ENCODE measurements around the gene KCNC3.

Gene KCNC3

DNA sequence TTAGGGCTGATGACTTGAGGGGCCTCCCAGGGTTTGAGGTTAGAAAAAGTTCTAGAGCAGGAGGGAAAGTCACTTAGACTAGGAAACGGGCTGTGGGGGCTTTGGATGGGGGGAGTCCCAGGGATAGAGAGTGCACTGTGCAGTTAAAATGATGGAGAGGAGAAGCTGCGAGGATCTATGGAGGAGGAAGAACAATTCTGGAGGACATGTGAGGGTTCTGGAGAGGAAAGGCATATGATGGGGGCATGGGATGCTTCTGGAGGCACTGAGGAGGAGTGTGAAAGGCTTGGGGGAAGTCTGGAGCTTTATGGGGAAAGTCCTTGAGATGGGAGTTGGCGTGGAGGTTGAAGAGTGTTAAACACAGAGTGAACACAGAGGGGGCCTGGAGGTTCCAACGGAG lies 2.2 kb downstream of the KCNC3 start:
- no peak for DNase-seq (ENCODE audit: low read depth in 2 of 2)

DNA sequence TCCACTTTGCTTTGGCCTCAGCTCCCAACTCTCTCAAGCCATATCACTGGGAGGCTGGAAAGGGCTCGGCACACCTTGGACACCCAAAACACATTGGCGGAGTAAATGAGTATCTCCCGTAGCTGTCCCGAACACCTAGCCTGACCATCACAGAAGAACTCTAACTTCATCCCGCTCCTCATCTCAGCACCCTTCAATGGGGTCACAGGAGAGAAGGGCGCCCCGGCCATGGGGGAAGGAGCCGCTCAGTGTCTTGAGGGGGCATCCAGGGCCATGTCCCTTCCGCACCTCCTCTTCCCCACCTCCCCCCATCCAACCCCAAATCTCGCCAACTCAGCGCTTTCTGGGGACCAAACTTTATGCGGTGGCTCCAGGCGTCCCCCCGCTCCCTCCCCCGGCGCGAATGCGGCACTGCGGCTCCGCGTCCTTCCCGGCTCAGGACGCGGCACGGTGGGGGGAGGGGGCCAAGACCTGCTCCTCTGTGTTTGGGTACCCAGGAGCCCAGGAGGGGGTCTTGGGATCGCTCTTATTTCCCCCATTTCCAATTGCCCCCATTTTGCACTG lies 3.0 kb downstream of the KCNC3 start:
- no peak for DNase-seq (ENCODE audit: low read depth in 2 of 2)

- no peak for DNase-seq (ENCODE audit: low read depth in 2 of 2)
Observed at GRCh38 chr19:50325310-50326100, 3.7 kb downstream of the KCNC3 start.

- no peak for DNase-seq (ENCODE audit: low read depth in 2 of 2)
Observed at GRCh38 chr19:50324331-50324730, 4.8 kb downstream of the KCNC3 start.

DNA sequence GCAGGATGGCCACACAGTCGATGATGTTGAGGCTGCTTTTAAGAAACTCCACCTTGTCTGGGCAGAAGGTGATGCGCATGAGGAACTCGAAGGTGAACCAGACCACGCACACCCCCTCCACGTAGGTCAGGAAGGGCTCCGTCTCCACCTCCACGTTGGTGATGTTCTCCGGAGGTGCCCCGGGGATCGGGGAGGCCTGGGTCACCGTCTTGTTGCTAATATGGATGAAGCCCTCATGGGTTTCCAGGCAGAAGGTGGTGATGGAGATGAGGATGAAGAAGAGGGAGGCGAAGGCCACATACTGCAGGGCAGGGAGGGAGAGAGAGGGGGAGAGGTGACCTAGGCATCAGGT lies 5.4 kb downstream of the KCNC3 start:
- DNase-seq (ENCODE audit: low read depth in 2 of 2): no peak

GRCh38 chr19:50322931-50323781 lies 6.0 kb downstream of the KCNC3 start:
- DNase-seq (ENCODE audit: low read depth in 2 of 2): no peak

- no peak for DNase-seq (ENCODE audit: low read depth in 2 of 2)
Observed at GRCh38 chr19:50322234-50322633, 6.9 kb downstream of the KCNC3 start.

- no peak for DNase-seq (ENCODE audit: low read depth in 2 of 2)
Observed at GRCh38 chr19:50321831-50322230, 7.3 kb downstream of the KCNC3 start.

DNA sequence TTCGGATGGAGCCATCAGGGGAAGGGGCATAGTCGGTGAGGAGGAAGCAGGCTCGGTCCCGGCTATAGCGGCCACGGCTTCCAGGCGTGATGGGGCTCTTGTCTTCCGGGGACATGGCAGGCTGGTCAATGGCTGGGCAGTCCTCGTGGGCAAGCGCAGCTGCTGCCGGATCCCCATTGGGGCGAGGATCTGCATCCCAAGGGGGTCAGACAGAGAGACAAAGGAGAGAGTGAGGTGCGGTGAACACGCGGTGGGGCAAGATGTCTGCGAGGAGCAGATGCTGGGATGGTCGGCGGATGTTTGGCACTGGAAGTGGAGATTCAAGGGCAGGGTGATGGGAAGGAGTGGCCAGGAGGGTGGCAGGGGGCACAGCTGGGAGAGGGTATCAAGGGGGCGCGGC lies 8.6 kb downstream of the KCNC3 start:
- DNase-seq (ENCODE audit: low read depth in 2 of 2): no peak

- DNase-seq (ENCODE audit: low read depth in 2 of 2): no peak
Observed at GRCh38 chr19:50320051-50320450, 9.1 kb downstream of the KCNC3 start.

- DNase-seq (ENCODE audit: low read depth in 2 of 2): no peak
Observed at GRCh38 chr19:50319156-50319555, 10.0 kb downstream of the KCNC3 start.

GRCh38 chr19:50318438-50318837 lies 10.7 kb downstream of the KCNC3 start:
- no peak for DNase-seq (ENCODE audit: low read depth in 2 of 2)

DNA sequence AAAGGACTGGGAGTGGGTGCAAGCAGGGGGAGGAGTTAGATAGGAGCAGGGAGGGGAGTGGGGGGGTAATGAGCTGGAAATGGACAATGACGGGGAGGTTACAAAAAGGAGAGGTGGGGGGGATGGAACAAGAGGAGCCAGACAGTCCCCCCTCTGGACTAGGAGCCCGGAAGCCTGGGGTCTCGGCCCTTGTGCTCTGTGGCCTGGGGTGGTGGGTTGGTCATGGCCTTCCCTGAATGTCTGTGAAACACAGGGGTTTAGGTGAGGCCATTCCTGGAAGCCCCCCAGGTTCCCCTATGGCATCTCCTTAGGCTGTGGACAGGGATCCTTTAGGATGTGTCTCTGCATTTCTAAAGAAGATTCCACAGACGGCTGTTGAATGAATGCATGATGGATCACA lies 12.1 kb downstream of the KCNC3 start:
- no peak for DNase-seq (ENCODE audit: low read depth in 2 of 2)

- DNase-seq (ENCODE audit: low read depth in 2 of 2): no peak
Observed at GRCh38 chr19:50315773-50316448, 13.3 kb downstream of the KCNC3 start.

DNA sequence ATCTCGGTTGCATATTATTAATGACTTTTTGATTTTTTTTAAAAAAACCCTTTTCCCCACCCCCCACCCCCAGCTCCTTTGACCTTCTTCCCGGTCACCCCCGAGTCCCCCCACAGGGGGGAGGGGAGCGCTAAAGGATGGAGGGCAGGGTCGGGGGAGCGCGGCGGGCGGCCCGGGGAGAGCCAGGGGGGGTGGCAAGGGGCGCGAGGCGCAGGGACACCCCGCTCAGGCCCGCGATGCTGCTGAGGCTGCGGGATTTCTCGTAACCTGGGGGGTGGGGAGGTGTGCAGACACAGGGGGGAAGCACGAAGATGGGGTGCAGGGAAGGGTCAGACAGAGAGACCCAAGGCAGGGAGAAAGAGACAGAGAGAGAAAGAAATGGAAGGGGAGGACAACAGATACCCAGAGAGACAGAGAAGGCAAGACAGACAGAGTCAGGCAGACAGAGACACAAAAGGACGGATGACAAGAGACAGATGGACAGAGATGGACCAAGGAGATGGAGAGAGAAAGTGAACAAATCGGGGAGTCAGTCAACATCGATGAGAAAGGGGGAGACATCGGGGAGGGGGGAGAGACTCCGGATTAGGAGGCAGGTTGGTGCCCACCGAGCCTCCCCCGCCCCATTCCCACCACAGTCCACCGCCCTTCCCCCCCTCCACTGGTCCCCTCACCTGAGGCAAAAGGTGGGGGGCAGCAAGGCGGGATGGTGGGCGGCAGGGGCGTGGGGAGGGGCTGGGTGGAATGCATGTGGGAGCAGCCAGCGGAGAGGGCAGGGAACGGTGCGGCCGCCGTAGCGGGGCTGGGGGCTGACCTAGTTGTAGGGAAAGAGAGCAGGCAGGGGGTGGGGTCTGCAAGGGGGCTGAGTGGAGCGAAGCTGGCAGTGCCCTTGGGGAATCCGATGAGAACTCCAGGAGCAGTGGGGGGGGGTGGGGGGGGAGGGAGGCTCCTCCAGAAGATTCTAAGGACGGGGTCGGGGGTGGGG lies 14.2 kb downstream of the KCNC3 start:
- no peak for DNase-seq (ENCODE audit: low read depth in 2 of 2)

DNA sequence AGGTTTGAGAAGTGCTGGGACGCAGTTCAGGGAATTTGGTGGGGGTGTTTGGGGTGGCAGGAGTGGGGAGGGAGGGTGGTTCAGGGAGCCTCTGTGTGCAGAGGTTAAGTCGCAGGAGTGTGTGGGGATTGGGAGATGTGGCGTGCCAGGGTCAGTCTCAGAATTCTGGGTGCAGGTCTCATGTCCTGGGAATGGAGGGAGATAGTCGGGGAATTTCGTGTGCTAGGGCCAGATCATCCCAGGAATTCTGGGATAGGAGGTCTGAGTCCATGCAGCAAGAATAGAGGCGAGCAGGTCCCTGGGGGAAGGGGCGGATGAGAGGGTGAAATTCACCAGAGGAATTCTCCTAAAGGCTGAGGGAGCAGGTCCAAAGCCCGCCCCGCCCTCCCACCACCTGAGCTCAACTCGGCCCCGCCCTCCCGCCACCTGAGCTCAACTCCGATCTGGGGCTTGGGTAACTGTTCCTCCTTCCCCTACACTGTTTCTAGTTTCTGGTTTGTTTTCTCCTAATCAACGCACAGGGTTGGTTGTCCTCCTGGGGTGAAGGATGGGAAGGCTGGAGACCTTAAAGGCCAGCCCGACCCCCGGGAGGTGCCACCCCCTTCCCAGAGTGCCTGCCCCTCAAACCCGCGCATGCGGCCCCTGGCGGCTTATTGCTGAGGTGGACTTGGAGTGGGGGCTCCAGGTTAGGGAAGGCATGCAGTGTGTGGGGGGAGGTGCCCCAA lies 15.2 kb downstream of the KCNC3 start:
- no peak for DNase-seq (ENCODE audit: low read depth in 2 of 2)

DNA sequence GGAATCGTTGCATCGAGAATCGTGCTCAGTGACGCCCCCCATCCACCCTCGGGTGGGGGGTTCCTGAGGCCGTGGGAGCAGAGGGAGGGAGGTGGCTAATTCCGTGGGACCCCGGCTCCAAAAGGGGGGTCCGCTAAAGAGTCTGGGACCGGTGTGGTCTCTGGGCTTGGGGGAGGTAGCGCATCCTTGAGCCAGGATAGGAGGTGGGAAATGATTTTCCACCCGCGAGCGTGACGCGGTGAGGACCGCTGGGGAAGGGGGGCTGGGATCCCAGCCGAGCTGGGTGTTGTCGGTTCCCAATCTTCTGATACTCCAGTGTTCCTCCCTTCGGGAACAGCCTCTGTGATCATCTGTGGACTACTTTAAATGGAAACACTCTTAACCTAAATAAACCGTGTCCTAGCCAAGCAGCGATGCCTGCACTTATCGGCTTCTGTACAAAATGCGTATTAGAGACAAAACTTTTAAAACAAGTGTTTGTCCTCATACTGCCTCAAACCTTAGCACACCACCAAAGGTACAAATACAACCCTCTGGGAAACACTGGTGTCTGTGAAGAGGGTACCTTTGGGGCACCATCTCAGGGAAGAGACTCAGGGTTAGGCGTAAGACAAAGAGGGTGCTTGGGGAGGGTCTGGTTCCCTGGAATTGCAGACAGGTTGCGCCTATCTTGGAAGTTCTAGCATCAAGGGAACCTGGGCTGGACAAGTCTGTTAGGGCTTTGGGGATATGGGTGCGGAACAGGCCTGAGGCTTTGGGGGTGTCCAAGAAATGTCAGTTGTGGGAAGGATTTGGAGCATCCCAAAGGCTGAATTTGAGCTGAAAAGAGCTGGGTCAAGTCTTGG lies 16.0 kb downstream of the KCNC3 start:
- DNase-seq (ENCODE audit: low read depth in 2 of 2): no peak

DNA sequence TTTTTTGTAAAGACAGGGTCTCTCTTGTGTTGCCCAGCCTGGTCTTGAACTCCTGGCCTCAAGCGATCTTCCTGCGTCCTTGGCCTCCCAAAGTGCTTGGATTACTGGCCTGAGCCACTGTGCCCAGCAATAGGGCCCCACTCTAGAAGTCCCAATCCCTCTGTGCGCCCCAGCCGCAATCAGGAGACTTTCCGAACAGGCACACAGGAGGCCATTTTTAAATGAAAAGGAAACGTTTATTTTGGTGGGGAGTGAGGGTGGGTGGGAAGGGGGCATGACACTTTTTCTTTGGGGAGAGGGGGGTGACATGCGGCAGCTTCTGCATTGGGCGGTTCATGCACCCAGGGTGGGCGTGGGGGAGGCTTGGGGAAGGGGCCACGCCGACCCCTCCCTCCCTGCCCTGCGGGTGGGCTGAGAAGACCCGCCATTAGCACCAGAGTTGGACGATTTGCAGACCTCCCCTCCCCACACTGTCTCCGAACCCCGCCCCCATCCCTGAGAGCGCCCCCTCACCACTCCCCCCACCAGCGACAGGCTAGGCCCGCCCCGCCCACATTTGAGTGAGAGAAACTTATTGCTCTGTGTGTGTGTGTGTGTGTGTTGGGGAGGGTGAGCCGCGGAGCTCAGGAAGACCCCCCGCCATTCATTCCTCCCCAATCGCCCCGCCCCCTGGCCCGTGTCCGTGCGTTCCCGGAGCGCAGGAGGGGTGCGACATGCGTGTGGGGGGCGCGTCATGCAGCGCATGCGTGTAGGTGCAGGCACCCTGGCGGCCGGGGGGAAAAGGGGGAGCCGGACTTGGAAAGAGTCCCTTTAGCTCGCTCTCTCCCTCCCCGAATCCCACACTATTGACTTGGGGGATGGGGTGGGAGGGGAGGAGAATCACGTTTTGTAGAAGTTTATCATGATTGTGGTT lies 17.2 kb downstream of the KCNC3 start:
- no peak for DNase-seq (ENCODE audit: low read depth in 2 of 2)

Data from fibroblast of skin of left quadriceps (primary cell).